Progenitor cell of endocrine pancreas (in vitro differentiated cells): ENCODE results near the gene CTNNBL1. TPM values are rescaled to one million over a fixed set of nuclear protein-coding genes. Genes with fewer than 3 reads are reported as not detected.

Experiments used
- DNase-seq: peaks from one replicate; pipeline ENCODE4 v3.0.0; 2021; ENCODE audit warnings: low spot score; ENCODE audit not compliant: unreplicated experiment
- H3K27ac Mint-ChIP-seq: 2 replicates; pipeline ENCODE4 v1.8.0; 2021; ENCODE audit warnings: mild to moderate bottlenecking, moderate library complexity, mixed read lengths
- H3K27me3 Mint-ChIP-seq: 2 replicates; pipeline ENCODE4 v1.8.0; 2021; ENCODE audit warnings: mixed read lengths
- H3K36me3 Mint-ChIP-seq: 2 replicates; pipeline ENCODE4 v1.8.0; 2022; ENCODE audit warnings: mixed read lengths; ENCODE audit not compliant: insufficient read depth
- H3K4me1 Mint-ChIP-seq: 2 replicates; pipeline ENCODE4 v1.8.0; 2021; ENCODE audit warnings: low read depth, mixed read lengths
- H3K4me3 Mint-ChIP-seq: 2 replicates; pipeline ENCODE4 v1.8.0; 2021; ENCODE audit warnings: low read depth, mild to moderate bottlenecking, moderate library complexity, mixed read lengths
- H3K9me3 Mint-ChIP-seq: 2 replicates; pipeline ENCODE4 v1.8.0; 2021; ENCODE audit warnings: low read depth, mixed read lengths
- CTCF ChIP-seq: fragments of 200-600 bp; sonication (generic); IDR thresholded peaks from one replicate; pipeline ENCODE4 v1.5.0; 2021; ENCODE audit warnings: antibody characterized with exemption, mild to moderate bottlenecking; ENCODE audit not compliant: unreplicated experiment
- total RNA-seq: library from RNA; stranded (reverse); gene quantifications from 2 replicates; pipeline ENCODE4 v1.2.1, GENCODE V29; 2021

CTNNBL1 gene
- total RNA-seq, 1 donor from 2014 or later = 60.4 TPM

GRCh38 chr20:37796733-37797132, 102.9 kb downstream of the CTNNBL1 start:
- Mint-ChIP-seq H3K27me3 (no peaks in the 10 kb centered on the region), H3K4me1 (peaks cover 12% of the 10 kb centered on the region), H3K4me3 (no peak overlapping the region), H3K36me3 (peaks cover 14% of the 10 kb centered on the region), H3K27ac (no peak overlapping the region), H3K9me3 (peaks cover 7% of the 10 kb centered on the region)
- DNase-seq = no peak
- TF ChIP-seq CTCF = no peak

GRCh38 chr20:37797669-37798175, 103.9 kb downstream of the CTNNBL1 start:
- Mint-ChIP-seq H3K36me3 (peaks cover 7% of the 10 kb centered on the region), H3K27ac (peak overlapping the region; percentile 53), H3K9me3 (no peaks in the 10 kb centered on the region), H3K4me1 (peaks cover 12% of the 10 kb centered on the region), H3K27me3 (no peaks in the 10 kb centered on the region), H3K4me3 (no peak overlapping the region)
- TF ChIP-seq CTCF = no peak
- no peak for DNase-seq

GRCh38 chr20:37798312-37798711, 104.5 kb downstream of the CTNNBL1 start:
- no peak overlapping the region for H3K4me3 Mint-ChIP-seq
- peak overlapping the region; percentile 87 for H3K27ac Mint-ChIP-seq
- no peak for DNase-seq
- peaks cover 12% of the 10 kb centered on the region for H3K4me1 Mint-ChIP-seq
- no peaks in the 10 kb centered on the region for H3K9me3 Mint-ChIP-seq
- no peak for TF ChIP-seq CTCF
- no peaks in the 10 kb centered on the region for H3K27me3 Mint-ChIP-seq
- H3K36me3 Mint-ChIP-seq = peaks cover 7% of the 10 kb centered on the region

- DNase-seq = no peak
- no peak overlapping the region for H3K4me3 Mint-ChIP-seq
- no peaks in the 10 kb centered on the region for H3K27me3 Mint-ChIP-seq
- peaks cover 9% of the 10 kb centered on the region for H3K4me1 Mint-ChIP-seq
- no peak for TF ChIP-seq CTCF
- no peak overlapping the region for H3K27ac Mint-ChIP-seq
- no peaks in the 10 kb centered on the region for H3K9me3 Mint-ChIP-seq
- H3K36me3 Mint-ChIP-seq = peaks cover 8% of the 10 kb centered on the region
These were observed 106.8 kb downstream of the CTNNBL1 start for GRCh38 chr20:37800618-37801017.

GRCh38 chr20:37801921-37802320, 108.1 kb downstream of the CTNNBL1 start:
- peaks cover 6% of the 10 kb centered on the region for H3K4me1 Mint-ChIP-seq
- H3K4me3 Mint-ChIP-seq = no peak overlapping the region
- H3K27ac Mint-ChIP-seq = no peak overlapping the region
- no peaks in the 10 kb centered on the region for H3K9me3 Mint-ChIP-seq
- no peaks in the 10 kb centered on the region for H3K27me3 Mint-ChIP-seq
- TF ChIP-seq CTCF = no peak
- peaks cover 7% of the 10 kb centered on the region for H3K36me3 Mint-ChIP-seq
- DNase-seq = no peak
